ENCODE data around the gene TBXAS1.
"Not testable (repeated sequence)": the region's sequence is repeated elsewhere in the genome, so short reads cannot be mapped to it uniquely, and the experiment has no call there.

- TF ChIP-seq, protein P1, sequence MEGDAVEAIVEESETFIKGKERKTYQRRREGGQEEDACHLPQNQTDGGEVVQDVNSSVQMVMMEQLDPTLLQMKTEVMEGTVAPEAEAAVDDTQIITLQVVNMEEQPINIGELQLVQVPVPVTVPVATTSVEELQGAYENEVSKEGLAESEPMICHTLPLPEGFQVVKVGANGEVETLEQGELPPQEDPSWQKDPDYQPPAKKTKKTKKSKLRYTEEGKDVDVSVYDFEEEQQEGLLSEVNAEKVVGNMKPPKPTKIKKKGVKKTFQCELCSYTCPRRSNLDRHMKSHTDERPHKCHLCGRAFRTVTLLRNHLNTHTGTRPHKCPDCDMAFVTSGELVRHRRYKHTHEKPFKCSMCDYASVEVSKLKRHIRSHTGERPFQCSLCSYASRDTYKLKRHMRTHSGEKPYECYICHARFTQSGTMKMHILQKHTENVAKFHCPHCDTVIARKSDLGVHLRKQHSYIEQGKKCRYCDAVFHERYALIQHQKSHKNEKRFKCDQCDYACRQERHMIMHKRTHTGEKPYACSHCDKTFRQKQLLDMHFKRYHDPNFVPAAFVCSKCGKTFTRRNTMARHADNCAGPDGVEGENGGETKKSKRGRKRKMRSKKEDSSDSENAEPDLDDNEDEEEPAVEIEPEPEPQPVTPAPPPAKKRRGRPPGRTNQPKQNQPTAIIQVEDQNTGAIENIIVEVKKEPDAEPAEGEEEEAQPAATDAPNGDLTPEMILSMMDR (conservative IDR thresholded peaks at IDR 0.05; ENCODE audit: low read length), result not testable (repeated sequence)
- not testable (repeated sequence) for TF ChIP-seq EZH2phosphoT487 (IDR thresholded peaks at IDR 0.05; ENCODE audit: borderline replicate concordance, low read depth, low read length)
These were observed 6.8 kb downstream of the TBXAS1 start for GRCh38 chr7:139835848-139836247.
